ENCODE results near the gene ZNF140.

Gene ZNF140

GRCh38 chr12:133080368-133081158, at the start of gene ZNF140:
Gene ZNF140, plus strand, starts transcription at chr12:133080923. Its CDS starts 398 bp downstream, at chr12:133081321.
- H3K27me3 Mint-ChIP-seq (ENCODE audit: low read depth) = no peaks in the 10 kb centered on the region
- H3K4me1 Mint-ChIP-seq (ENCODE audit: low read depth) = peaks cover 7% of the 10 kb centered on the region
- peaks cover 53% of the 10 kb centered on the region for H3K36me3 Mint-ChIP-seq (ENCODE audit: low read depth)
- peak; percentile 97 for DNase-seq (ENCODE audit: low spot score)
- H3K27ac Mint-ChIP-seq = no peak within 1 kb of the TSS
- H3K4me3 Mint-ChIP-seq = no peak within 1 kb of the TSS
- H3K9me3 Mint-ChIP-seq = peaks cover 52% of the 10 kb centered on the region

DNA sequence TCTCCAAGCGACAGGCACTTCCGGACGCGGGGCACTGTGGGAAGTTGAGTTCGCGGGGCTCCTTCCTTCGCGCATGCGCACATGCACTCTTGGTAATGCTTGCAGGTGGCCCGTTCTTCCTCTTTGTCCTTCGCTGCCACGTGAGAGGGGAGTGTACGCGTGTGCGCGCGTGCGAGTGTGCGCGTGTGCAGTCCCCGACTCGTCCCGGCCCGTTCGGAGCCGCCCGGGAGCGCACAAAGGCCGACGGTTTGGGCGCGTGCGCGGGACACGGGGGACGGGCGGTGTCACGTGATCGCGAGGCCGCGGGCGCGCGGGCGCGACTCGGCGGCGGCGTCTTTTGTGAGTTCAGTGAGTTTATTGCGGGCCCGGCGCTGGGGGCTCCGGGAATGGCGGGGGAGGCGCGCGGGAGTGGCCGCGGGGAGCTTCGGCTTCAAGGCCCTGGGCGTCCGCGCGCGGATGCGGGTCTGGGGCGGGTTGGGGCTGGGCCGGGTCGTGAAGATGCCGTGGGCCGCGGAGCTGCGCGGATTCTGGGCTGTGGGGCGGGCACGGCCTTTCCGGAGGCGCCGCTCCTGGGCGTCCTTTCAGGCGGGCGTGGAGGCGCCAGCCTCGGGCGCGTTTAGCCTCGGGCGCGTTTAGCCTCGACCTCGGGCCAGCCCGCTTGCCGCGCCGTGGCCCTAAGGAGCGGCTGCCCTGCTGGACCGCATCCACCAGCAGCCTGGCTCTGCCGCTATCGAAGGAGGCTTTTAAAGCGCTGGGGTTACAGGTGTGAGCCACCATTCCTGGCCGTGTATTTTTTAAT, 43.3 kb upstream of the ZNF140 start, which contains the start of gene ZNF84:
ZNF84 (plus strand) TSS at position 303 of the 799 bp plus-strand sequence. CDS start 3,959 bp downstream, outside the sequence.
- Mint-ChIP-seq H3K9me3 (peaks cover 65% of the 10 kb centered on the region), H3K4me1 (ENCODE audit: low read depth) (peaks cover 2% of the 10 kb centered on the region), H3K4me3 (peak within 1 kb of the TSS; percentile 91), H3K36me3 (ENCODE audit: low read depth) (peaks cover 40% of the 10 kb centered on the region), H3K27ac (peak within 1 kb of the TSS; percentile 95), H3K27me3 (ENCODE audit: low read depth) (no peaks in the 10 kb centered on the region)
- peak; percentile 96 for DNase-seq (ENCODE audit: low spot score)

DNA sequence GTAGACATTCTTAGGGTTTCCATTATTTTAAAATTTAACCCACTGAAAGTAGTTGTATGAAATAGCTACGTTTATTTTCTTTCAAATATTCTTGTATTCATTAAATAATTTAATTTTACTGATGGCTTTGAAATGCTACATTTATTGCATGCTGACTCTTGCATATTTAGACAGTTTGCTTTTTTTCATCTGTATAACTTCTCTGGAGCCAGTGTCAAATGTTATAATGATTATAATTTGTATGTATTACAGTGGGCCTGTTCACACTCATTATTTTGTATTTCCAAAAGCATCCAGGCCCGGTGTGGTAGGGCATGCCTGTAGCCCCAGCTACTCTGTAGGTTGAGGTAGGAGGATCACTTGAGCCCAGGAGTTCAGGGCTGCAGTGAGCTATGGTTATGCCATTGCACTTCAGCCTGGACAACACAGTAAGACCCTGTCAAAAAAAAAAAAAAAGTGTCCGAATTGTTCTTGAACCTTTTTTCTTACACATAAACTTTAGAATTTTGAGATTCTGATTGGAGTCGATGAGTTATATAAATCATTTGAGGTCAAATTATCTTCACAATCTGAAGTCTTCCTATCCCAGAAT, 42.5 kb upstream of the ZNF140 start:
- H3K27ac Mint-ChIP-seq = peak overlapping the region; percentile 95
- peaks cover 48% of the 10 kb centered on the region for H3K36me3 Mint-ChIP-seq (ENCODE audit: low read depth)
- H3K4me1 Mint-ChIP-seq (ENCODE audit: low read depth) = peaks cover 2% of the 10 kb centered on the region
- H3K4me3 Mint-ChIP-seq = peak overlapping the region; percentile 91
- H3K9me3 Mint-ChIP-seq = peaks cover 71% of the 10 kb centered on the region
- DNase-seq (ENCODE audit: low spot score) = no peak
- no peaks in the 10 kb centered on the region for H3K27me3 Mint-ChIP-seq (ENCODE audit: low read depth)

DNA sequence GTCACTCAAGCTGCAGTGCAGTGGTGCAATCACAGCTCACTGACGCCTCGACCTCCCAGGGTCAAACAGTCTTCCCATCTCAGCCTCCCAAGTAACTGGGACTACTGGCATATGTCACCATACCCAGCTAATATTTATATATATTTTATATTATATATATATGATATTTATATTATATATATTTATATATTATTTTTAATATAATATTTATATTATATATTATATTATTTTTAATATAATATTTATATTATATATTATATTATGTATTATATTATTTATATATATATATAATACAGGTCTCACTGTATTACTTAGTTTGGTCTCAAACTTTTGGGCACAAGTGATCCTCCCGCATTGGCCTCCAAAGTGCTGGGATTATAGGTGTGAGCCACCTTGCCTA, 34.0 kb upstream of the ZNF140 start:
- Mint-ChIP-seq H3K27ac (no peak overlapping the region), H3K4me3 (no peak overlapping the region), H3K27me3 (ENCODE audit: low read depth) (no peaks in the 10 kb centered on the region), H3K36me3 (ENCODE audit: low read depth) (peaks cover 90% of the 10 kb centered on the region), H3K9me3 (peaks cover 87% of the 10 kb centered on the region), H3K4me1 (ENCODE audit: low read depth) (no peaks in the 10 kb centered on the region)
- DNase-seq (ENCODE audit: low spot score) = no peak

GRCh38 chr12:133057446-133057845, 23.3 kb upstream of the ZNF140 start:
- H3K4me3 Mint-ChIP-seq = no peak overlapping the region
- no peaks in the 10 kb centered on the region for H3K27me3 Mint-ChIP-seq (ENCODE audit: low read depth)
- no peaks in the 10 kb centered on the region for H3K4me1 Mint-ChIP-seq (ENCODE audit: low read depth)
- no peak for DNase-seq (ENCODE audit: low spot score)
- H3K36me3 Mint-ChIP-seq (ENCODE audit: low read depth) = peaks cover 52% of the 10 kb centered on the region
- no peak overlapping the region for H3K27ac Mint-ChIP-seq
- H3K9me3 Mint-ChIP-seq = peaks cover 70% of the 10 kb centered on the region

GRCh38 chr12:133058203-133059113, 22.3 kb upstream of the ZNF140 start:
- Mint-ChIP-seq H3K36me3 (ENCODE audit: low read depth) (peaks cover 45% of the 10 kb centered on the region), H3K27me3 (ENCODE audit: low read depth) (no peaks in the 10 kb centered on the region), H3K27ac (no peak overlapping the region), H3K4me3 (no peak overlapping the region), H3K4me1 (ENCODE audit: low read depth) (no peaks in the 10 kb centered on the region), H3K9me3 (peaks cover 70% of the 10 kb centered on the region)
- no peak for DNase-seq (ENCODE audit: low spot score)

DNA sequence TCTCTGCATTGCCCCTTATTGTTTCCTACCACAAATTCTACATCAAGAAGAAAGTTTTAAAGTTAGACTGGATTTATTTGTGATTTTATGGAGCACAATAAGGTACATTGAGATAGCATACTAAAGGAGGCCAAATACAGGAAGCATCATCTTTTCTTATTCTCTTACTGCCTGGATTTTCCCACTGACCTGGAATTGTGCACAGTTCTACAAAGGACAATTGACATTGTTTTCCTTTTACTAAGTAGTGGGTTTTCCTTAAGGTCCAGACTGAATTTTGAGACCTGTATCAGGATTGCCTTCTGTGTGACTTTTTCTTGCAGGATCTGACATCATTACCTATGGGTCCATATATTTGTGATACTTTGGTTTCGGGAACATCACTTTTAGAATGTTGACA, 18.8 kb upstream of the ZNF140 start:
- H3K4me3 Mint-ChIP-seq = no peak overlapping the region
- no peak overlapping the region for H3K27ac Mint-ChIP-seq
- H3K9me3 Mint-ChIP-seq = peaks cover 79% of the 10 kb centered on the region
- H3K36me3 Mint-ChIP-seq (ENCODE audit: low read depth) = peaks cover 22% of the 10 kb centered on the region
- no peaks in the 10 kb centered on the region for H3K27me3 Mint-ChIP-seq (ENCODE audit: low read depth)
- H3K4me1 Mint-ChIP-seq (ENCODE audit: low read depth) = no peaks in the 10 kb centered on the region
- DNase-seq (ENCODE audit: low spot score) = no peak

DNA sequence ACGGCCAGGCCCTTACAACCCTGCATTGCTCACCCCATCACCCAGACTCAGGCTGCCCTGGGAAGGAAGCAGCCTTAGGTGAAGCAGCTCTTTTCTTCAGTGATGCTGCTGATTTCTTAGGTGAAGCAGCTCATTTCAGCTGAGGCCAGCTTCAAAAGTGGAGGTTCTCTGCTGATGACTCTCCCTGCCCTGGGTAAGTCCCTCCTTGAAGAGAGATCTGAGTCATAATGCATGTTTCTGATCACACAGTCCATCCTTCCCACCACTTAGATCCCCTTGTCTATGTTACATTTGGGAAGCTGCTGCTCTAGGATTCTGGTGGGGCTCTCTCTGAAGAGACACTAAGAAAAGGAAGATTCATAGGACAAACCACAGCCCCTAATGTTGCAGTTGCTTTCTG, 17.2 kb upstream of the ZNF140 start:
- H3K9me3 Mint-ChIP-seq = peaks cover 73% of the 10 kb centered on the region

GRCh38 chr12:133073836-133074235, 6.9 kb upstream of the ZNF140 start:
- DNase-seq (ENCODE audit: low spot score) = no peak
- Mint-ChIP-seq H3K4me3 (no peak overlapping the region), H3K27me3 (ENCODE audit: low read depth) (no peaks in the 10 kb centered on the region), H3K9me3 (peaks cover 46% of the 10 kb centered on the region), H3K27ac (no peak overlapping the region), H3K4me1 (ENCODE audit: low read depth) (no peaks in the 10 kb centered on the region), H3K36me3 (ENCODE audit: low read depth) (peaks cover 5% of the 10 kb centered on the region)

More for the DNA sequence above, 17.2 kb upstream of the ZNF140 start:
- H3K4me3 Mint-ChIP-seq = no peak overlapping the region
- H3K27me3 Mint-ChIP-seq (ENCODE audit: low read depth) = no peaks in the 10 kb centered on the region
- no peak overlapping the region for H3K27ac Mint-ChIP-seq
- H3K4me1 Mint-ChIP-seq (ENCODE audit: low read depth) = no peaks in the 10 kb centered on the region
- peaks cover 7% of the 10 kb centered on the region for H3K36me3 Mint-ChIP-seq (ENCODE audit: low read depth)
- DNase-seq (ENCODE audit: low spot score) = no peak

GRCh38 chr12:133080026-133080367, 726 bp upstream of the ZNF140 start:
- DNase-seq (ENCODE audit: low spot score) = peak; percentile 95
- no peaks in the 10 kb centered on the region for H3K27me3 Mint-ChIP-seq (ENCODE audit: low read depth)
- no peak overlapping the region for H3K4me3 Mint-ChIP-seq
- H3K9me3 Mint-ChIP-seq = peaks cover 50% of the 10 kb centered on the region
- no peak overlapping the region for H3K27ac Mint-ChIP-seq
- peaks cover 7% of the 10 kb centered on the region for H3K4me1 Mint-ChIP-seq (ENCODE audit: low read depth)
- H3K36me3 Mint-ChIP-seq (ENCODE audit: low read depth) = peaks cover 48% of the 10 kb centered on the region

- no peak overlapping the region for H3K4me3 Mint-ChIP-seq
- peaks cover 57% of the 10 kb centered on the region for H3K9me3 Mint-ChIP-seq
- H3K4me1 Mint-ChIP-seq (ENCODE audit: low read depth) = peaks cover 7% of the 10 kb centered on the region
- H3K36me3 Mint-ChIP-seq (ENCODE audit: low read depth) = peaks cover 59% of the 10 kb centered on the region
- DNase-seq (ENCODE audit: low spot score) = no peak
- no peak overlapping the region for H3K27ac Mint-ChIP-seq
- no peaks in the 10 kb centered on the region for H3K27me3 Mint-ChIP-seq (ENCODE audit: low read depth)
Measured at GRCh38 chr12:133081159-133081780, 547 bp downstream of the ZNF140 start.

DNA sequence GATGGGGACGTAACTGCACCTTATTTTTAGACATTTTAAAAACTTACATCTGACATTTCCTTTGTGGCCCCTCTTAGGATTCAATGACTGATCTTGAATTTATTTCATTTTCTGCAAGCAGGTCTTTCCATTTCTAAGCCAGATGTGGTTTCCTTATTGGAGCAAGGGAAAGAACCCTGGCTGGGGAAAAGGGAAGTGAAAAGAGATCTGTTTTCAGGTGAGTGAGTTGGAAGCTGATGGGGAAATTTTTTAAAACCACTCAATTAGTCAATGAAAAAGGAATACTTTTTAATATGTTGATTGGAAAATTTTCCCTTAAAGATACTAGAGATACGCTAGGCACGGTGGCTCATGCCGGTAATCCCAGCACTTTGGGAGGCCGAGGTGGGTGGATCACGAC, 2.6 kb downstream of the ZNF140 start:
- H3K36me3 Mint-ChIP-seq (ENCODE audit: low read depth) = peaks cover 73% of the 10 kb centered on the region
- H3K4me1 Mint-ChIP-seq (ENCODE audit: low read depth) = peaks cover 7% of the 10 kb centered on the region
- no peak overlapping the region for H3K27ac Mint-ChIP-seq
- H3K4me3 Mint-ChIP-seq = no peak overlapping the region
- no peaks in the 10 kb centered on the region for H3K27me3 Mint-ChIP-seq (ENCODE audit: low read depth)
- DNase-seq (ENCODE audit: low spot score) = no peak
- H3K9me3 Mint-ChIP-seq = peaks cover 58% of the 10 kb centered on the region

GRCh38 chr12:133105620-133106019, 24.9 kb downstream of the ZNF140 start:
- H3K36me3 Mint-ChIP-seq (ENCODE audit: low read depth) = peaks cover 76% of the 10 kb centered on the region
- H3K27me3 Mint-ChIP-seq (ENCODE audit: low read depth) = no peaks in the 10 kb centered on the region

More at GRCh38 chr12:133105620-133106019, 24.9 kb downstream of the ZNF140 start:
- Mint-ChIP-seq H3K9me3 (peaks cover 83% of the 10 kb centered on the region), H3K4me1 (ENCODE audit: low read depth) (no peaks in the 10 kb centered on the region), H3K27ac (no peak overlapping the region), H3K4me3 (no peak overlapping the region)
- no peak for DNase-seq (ENCODE audit: low spot score)
